Thyroid gland (tissue), 4 donors: ENCODE measurements around the gene MTCP1. TPM values are rescaled to one million over a fixed set of nuclear protein-coding genes. Genes with fewer than 3 reads are reported as not detected.

Experiments used
- DNase-seq, 2 donors: peaks; one replicate each; pipeline ENCODE4 v3.0.0-alpha.2; 2019
- H3K27ac ChIP-seq, 3 donors: fragments of 200-600 bp; sonication (generic); 1 replicate in 2 of 3; 2 replicates in 1 of 3; pipeline ENCODE4 v1.5.1; 2016 to 2019; ENCODE audit warnings: mild to moderate bottlenecking in 1 of 3, moderate library complexity in 1 of 3
- H3K27me3 ChIP-seq: fragments of 200-600 bp; sonication (generic); one replicate; pipeline ENCODE4 v1.5.1; 2019
- H3K36me3 ChIP-seq, 2 donors: fragments of 200-600 bp; sonication (generic); one replicate each; pipeline ENCODE4 v1.5.1; 2016 to 2019
- H3K4me1 ChIP-seq, 2 donors: fragments of 200-600 bp; sonication (generic); one replicate each; pipeline ENCODE4 v1.5.1; 2017 to 2019
- H3K4me3 ChIP-seq, 3 donors: fragments of 200-600 bp; sonication (generic); replicated peaks in 1 of 3; 1 replicate in 2 of 3; 2 replicates in 1 of 3; pipeline ENCODE4 v1.5.1; 2016; ENCODE audit warnings: mild to moderate bottlenecking in 1 of 3
- H3K9me3 ChIP-seq: fragments of 200-600 bp; sonication (generic); one replicate; pipeline ENCODE4 v1.5.1; 2017
- POLR2A ChIP-seq, 2 donors: fragments of 450-650 bp; IDR thresholded peaks; one replicate each; pipeline ENCODE4 v1.6.1; 2017; ENCODE audit warnings: antibody characterized with exemption in 2 of 2, mild to moderate bottlenecking in 2 of 2, moderate library complexity in 1 of 2
- WGBS, 2 donors: methylation state at CpG; one replicate each; pipeline ENCODE4 v1.1.5; 2017; 5-methylcytosine and 5-hydroxymethylcytosine counted together
- intact Hi-C: fragments of 100-400 bp; cut with DNase I; formaldehyde crosslinking; loops from one replicate; pipeline ENCODE4 v1.15.1; 2023
- total RNA-seq, 4 donors: library from RNA; depleted of rRNA; stranded (reverse); fragments of >200 nt; gene quantifications; one replicate each; pipeline ENCODE4 v1.2.3, GENCODE V29; 2016
- TF ChIP-seq, protein P1 (sequence below), 6 experiments: fragments of 200-600 bp in 3 of 6; fragments of 450-650 bp in 3 of 6; sonication (generic) in 3 of 6; IDR thresholded peaks; one replicate each; pipeline ENCODE4 v1.5.1; 2016 to 2019; ENCODE audit warnings: antibody characterized with exemption in 6 of 6, mild to moderate bottlenecking in 2 of 6, inconsistent platforms in 1 of 6, moderate library complexity in 1 of 6

The MTCP1 gene, protein sequence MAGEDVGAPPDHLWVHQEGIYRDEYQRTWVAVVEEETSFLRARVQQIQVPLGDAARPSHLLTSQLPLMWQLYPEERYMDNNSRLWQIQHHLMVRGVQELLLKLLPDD
- total RNA-seq: 1 to 10 TPM in 1 of 4 donors, under 1 TPM in 3; 0.78 to 4.3 (median 0.92) TPM

DNA sequence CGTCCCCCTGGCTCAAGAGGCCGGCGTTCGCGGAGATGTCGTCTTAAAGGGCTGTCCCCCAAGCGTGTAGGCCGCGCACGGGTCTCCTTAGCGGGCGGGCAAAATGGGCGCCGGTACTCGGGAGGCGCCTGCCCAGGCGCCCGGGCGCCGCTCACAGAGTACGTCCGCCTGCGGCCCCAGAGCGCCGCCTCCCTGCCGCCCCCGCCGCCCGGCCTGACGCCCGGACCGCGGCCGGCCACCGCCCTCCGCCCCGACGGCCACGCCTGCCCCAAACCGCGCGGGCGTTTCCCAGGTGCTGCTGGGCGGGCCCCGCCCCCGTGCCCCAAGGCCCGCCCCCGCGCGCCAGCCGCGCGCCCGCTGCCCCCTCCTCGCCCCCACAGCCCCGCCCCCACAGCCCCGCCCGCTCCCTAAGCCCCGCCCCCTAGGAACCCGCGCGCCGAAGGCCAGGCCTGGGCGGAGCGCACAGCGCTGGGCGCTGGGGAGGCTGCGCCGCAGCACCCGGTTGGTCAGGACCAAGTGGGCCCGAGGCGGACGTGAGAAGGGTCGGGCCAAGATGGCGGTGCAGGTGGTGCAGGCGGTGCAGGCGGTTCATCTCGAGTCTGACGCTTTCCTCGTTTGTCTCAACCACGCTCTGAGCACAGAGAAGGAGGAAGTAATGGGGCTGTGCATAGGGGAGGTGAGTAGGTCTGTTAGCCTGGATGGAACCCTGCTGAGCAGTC lies at the start of gene MTCP1, which contains the start of the genes BRCC3 and CMC4:
Gene MTCP1 (minus strand): TSS at position 162 of the 719 bp plus-strand sequence. CDS start 5,126 bp downstream, outside the sequence.
Gene BRCC3 (plus strand): TSS at position 534 of the 719 bp plus-strand sequence. CDS start 20 bp downstream, at position 554.
Gene CMC4 (minus strand): TSS at position 162 of the 719 bp plus-strand sequence. CDS start 7,113 bp downstream, outside the sequence.
- Histone ChIP-seq H3K9me3 (no peaks in the 10 kb centered on the region), H3K4me1 (no peaks in the 10 kb centered on the region), H3K4me3 (peak within 1 kb of the TSS in 2 of 3 donors; percentile 44 to 68), H3K36me3 (no peaks in the 10 kb centered on the region), H3K27me3 (no peaks in the 10 kb centered on the region), H3K27ac (peak within 1 kb of the TSS; percentile 59 to 81 (median 78))
- intact Hi-C loops: no loop called here
- WGBS, 2 donors: 0 to 2% methylated on average over 7 to 9 of the region's 81 CpGs
- TF ChIP-seq, protein P1, sequence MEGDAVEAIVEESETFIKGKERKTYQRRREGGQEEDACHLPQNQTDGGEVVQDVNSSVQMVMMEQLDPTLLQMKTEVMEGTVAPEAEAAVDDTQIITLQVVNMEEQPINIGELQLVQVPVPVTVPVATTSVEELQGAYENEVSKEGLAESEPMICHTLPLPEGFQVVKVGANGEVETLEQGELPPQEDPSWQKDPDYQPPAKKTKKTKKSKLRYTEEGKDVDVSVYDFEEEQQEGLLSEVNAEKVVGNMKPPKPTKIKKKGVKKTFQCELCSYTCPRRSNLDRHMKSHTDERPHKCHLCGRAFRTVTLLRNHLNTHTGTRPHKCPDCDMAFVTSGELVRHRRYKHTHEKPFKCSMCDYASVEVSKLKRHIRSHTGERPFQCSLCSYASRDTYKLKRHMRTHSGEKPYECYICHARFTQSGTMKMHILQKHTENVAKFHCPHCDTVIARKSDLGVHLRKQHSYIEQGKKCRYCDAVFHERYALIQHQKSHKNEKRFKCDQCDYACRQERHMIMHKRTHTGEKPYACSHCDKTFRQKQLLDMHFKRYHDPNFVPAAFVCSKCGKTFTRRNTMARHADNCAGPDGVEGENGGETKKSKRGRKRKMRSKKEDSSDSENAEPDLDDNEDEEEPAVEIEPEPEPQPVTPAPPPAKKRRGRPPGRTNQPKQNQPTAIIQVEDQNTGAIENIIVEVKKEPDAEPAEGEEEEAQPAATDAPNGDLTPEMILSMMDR (IDR thresholded peaks at IDR 0.05): no peak
- TF ChIP-seq POLR2A (IDR thresholded peaks at IDR 0.05): peak in 1 of 2 donors; percentile 66
- peak; percentile 79 for DNase-seq

DNA sequence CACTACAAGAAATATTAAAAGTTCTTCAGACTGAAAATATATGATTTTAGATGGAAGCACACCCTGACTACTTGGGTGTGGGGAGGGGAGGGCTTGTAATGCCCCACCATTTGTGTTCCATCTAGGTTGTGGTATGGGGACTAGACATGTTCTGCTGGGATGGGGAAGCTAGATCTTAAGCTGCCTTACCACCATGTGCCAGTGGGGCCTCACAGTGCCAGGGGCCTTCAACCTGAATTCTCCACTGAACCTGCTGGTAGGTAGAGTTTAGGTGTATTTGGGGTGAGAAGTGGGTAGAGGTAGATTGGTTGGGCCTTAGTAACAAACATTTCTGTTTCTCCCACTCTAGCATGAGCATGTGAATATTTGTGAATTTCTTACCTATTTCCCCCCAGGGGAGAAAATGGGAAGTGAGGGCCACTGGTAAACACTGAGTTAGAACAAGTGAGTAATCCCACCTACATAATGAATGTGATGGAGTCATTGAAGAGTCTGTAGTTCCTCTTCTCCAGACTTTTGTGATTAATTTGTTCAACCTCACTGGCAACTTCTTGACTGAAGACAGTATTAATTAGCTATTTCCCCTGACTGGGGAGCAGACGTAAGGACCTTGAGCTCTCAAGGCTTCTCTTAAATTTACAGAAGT lies 44.4 kb upstream of the MTCP1 start:
- no peak for DNase-seq
- Histone ChIP-seq H3K4me3 (no peak overlapping the region), H3K27me3 (no peaks in the 10 kb centered on the region), H3K36me3 (no peaks in the 10 kb centered on the region), H3K9me3 (no peaks in the 10 kb centered on the region), H3K27ac (no peak overlapping the region), H3K4me1 (no peaks in the 10 kb centered on the region)
- intact Hi-C loops: no loop called here
- TF ChIP-seq, protein P1 (IDR thresholded peaks at IDR 0.05): no peak
- TF ChIP-seq POLR2A (IDR thresholded peaks at IDR 0.05): no peak
- WGBS, 2 donors: 100% methylated on average over 1 of the region's 1 CpG

DNA sequence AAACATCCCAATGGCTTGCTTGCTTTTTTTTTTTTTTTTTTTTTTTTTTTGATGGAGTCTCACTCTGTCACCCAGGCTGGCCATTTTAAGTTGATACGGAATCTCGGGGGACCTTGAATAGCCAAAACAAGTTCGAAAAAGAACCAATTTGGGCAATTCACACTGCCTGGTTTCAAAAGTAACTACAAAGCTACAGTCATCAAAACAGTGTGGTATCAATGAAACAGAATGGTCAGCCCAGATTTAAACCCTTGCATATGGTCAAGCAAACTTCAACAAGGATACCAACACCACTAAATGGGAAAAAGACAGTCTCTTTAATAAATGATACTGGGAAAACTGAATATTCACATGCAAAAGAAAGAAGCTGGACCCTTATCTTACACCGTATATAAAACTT lies 42.2 kb upstream of the MTCP1 start:
- Histone ChIP-seq H3K36me3 (no peaks in the 10 kb centered on the region), H3K4me3 (no peak overlapping the region), H3K27ac (no peak overlapping the region), H3K27me3 (no peaks in the 10 kb centered on the region), H3K9me3 (no peaks in the 10 kb centered on the region), H3K4me1 (no peaks in the 10 kb centered on the region)
- DNase-seq: no peak
- TF ChIP-seq POLR2A (IDR thresholded peaks at IDR 0.05): no peak
- TF ChIP-seq, protein P1 (IDR thresholded peaks at IDR 0.05): no peak
- WGBS, 2 donors: 92 to 96% methylated on average over 4 of the region's 4 CpGs
- intact Hi-C loops: no loop called here

DNA sequence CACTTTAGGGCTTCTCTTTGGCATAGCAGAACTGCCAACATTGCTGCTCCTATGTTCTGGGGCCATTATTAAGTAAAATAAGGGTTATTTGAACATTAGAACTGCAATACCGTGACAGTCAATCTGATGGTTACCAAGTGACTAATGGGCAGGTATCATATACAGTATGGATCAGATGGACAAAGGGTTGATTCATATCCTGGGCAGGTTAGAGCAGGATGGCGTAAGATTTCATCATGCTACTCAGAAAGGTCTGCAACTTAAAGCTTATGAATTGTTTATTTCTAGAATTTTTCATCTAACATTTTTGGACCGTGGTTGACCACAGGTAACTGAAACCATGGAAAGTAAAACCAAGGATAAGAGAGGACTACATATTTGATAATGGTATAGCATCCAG lies 41.2 kb upstream of the MTCP1 start:
- H3K4me1 ChIP-seq: no peaks in the 10 kb centered on the region
- intact Hi-C loops: no loop called here
- no peak for DNase-seq
- no peaks in the 10 kb centered on the region for H3K27me3 ChIP-seq
- H3K36me3 ChIP-seq: no peaks in the 10 kb centered on the region
- no peaks in the 10 kb centered on the region for H3K9me3 ChIP-seq
- H3K4me3 ChIP-seq: no peak overlapping the region
- 93 to 96% methylated on average over 3 of the region's 3 CpGs for WGBS, 2 donors
- no peak for TF ChIP-seq POLR2A (IDR thresholded peaks at IDR 0.05)
- TF ChIP-seq, protein P1 (IDR thresholded peaks at IDR 0.05): no peak
- no peak overlapping the region for H3K27ac ChIP-seq

DNA sequence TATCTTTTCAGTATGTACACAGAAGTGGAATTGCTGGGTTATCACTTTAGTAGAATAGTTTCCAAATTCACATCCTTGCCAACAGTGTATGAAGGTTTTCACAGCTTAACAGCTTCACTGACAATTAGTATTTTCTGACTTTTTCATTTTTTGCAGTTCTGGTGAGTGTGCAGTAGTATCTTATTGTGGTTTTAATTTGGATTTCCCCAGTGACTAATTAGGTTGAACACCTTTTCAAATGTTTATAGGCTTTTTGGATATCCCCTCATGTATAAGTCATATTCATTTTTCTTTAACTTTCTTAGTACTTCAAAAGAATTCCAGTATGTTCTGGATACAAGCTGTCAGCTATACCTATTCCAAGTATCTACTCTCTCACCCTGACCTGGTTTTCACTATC lies 37.5 kb upstream of the MTCP1 start:
- no peak for DNase-seq
- intact Hi-C loops: no loop called here
- no peak for TF ChIP-seq POLR2A (IDR thresholded peaks at IDR 0.05)
- TF ChIP-seq, protein P1 (IDR thresholded peaks at IDR 0.05): no peak
- Histone ChIP-seq H3K4me3 (no peak overlapping the region), H3K27me3 (no peaks in the 10 kb centered on the region), H3K36me3 (no peaks in the 10 kb centered on the region), H3K9me3 (no peaks in the 10 kb centered on the region), H3K4me1 (no peaks in the 10 kb centered on the region), H3K27ac (no peak overlapping the region)
